H1 (cell line): ENCODE data around the gene CACNA1B. TPM values are rescaled to one million over a fixed set of nuclear protein-coding genes. Genes with fewer than 3 reads are reported as not detected.

Source experiments
- CTCF ChIA-PET: fragments of 300-600 bp; sonication (Branson Sonifier 250); formaldehyde crosslinking; loops from one replicate; lab custom pipeline; 2021; ENCODE audit not compliant: partially characterized antibody; lab: Charles Lee
- POLR2A ChIA-PET: fragments of 300-600 bp; sonication (Branson Sonifier 250); formaldehyde crosslinking; loops from one replicate; lab custom pipeline; 2021; ENCODE audit warnings: inconsistent platforms; ENCODE audit not compliant: partially characterized antibody; lab: Charles Lee
- DNase-seq, 2 experiments: peaks; one replicate each; pipeline versions ENCODE4 v3.0.0 to v3.0.0-alpha.2; 2010 to 2022; ENCODE audit warnings: low spot score in 2 of 2, low read depth in 1 of 2, mixed read lengths in 1 of 2
- FAIRE-seq: peaks from 2 replicates; lab custom pipeline; 2011; peaks lifted over from hg19 to GRCh38; lab: Jason Lieb, UNC
- H2AFZ ChIP-seq: 2 replicates; pipeline ENCODE4 v1.8.1; 2012; ENCODE audit warnings: low read length, inconsistent platforms
- H2AK5ac ChIP-seq: 2 replicates; pipeline ENCODE4 v1.6.1; 2013; ENCODE audit warnings: low read depth, low read length
- H2BK120ac ChIP-seq: replicated peaks from 2 replicates; pipeline ENCODE3; 2013; ENCODE audit warnings: low read depth, low read length, inconsistent platforms
- H2BK12ac ChIP-seq: 2 replicates; pipeline ENCODE4 v1.6.1; 2013; ENCODE audit warnings: low read depth, low read length
- H2BK15ac ChIP-seq: 2 replicates; pipeline ENCODE4 v1.6.1; 2013; ENCODE audit warnings: low read length
- H2BK20ac ChIP-seq: 2 replicates; pipeline ENCODE4 v1.6.1; 2013; ENCODE audit warnings: low read length
- H2BK5ac ChIP-seq: 2 replicates; pipeline ENCODE4 v1.6.1; 2013; ENCODE audit warnings: low read depth, low read length
- H3K14ac ChIP-seq: 2 replicates; pipeline ENCODE4 v1.6.1; 2013; ENCODE audit warnings: inconsistent platforms; ENCODE audit not compliant: insufficient read length
- H3K18ac ChIP-seq: 2 replicates; pipeline ENCODE4 v1.6.1; 2013; ENCODE audit warnings: low read length; ENCODE audit errors: extremely low read depth
- H3K23ac ChIP-seq: 2 replicates; pipeline ENCODE4 v1.6.1; 2013; ENCODE audit warnings: inconsistent platforms; ENCODE audit not compliant: insufficient read length
- H3K23me2 ChIP-seq: 2 replicates; pipeline ENCODE4 v1.6.1; 2013; ENCODE audit warnings: low read depth, low read length
- H3K27ac ChIP-seq: 2 replicates; pipeline ENCODE4 v1.6.1; 2011; ENCODE audit warnings: low read depth, low read length, inconsistent platforms
- H3K27me3 ChIP-seq, 4 experiments: replicated peaks in 1 of 4; 1 replicate in 1 of 4; 2 replicates in 3 of 4; pipeline versions ENCODE4 v1.6.1 to v1.8.1; 2011 to 2013; ENCODE audit warnings: low read length in 3 of 4, mild to moderate bottlenecking in 3 of 4, inconsistent platforms in 2 of 4, mixed read lengths in 2 of 4, moderate library complexity in 1 of 4; ENCODE audit not compliant: control insufficient read depth in 3 of 4, insufficient read depth in 3 of 4; ENCODE audit errors: extremely low read depth in 1 of 4
- H3K36me3 ChIP-seq, 4 experiments: 2 replicates each; pipeline versions ENCODE4 v1.6.1 to v1.8.1; 2011 to 2013; ENCODE audit warnings: mild to moderate bottlenecking in 4 of 4, low read length in 3 of 4, moderate library complexity in 2 of 4, control low read depth in 1 of 4, inconsistent platforms in 1 of 4; ENCODE audit not compliant: insufficient read depth in 4 of 4, control insufficient read depth in 2 of 4
- H3K4ac ChIP-seq: replicated peaks from 2 replicates; pipeline ENCODE3; 2013; ENCODE audit warnings: low read length, low read depth, mixed read lengths, inconsistent platforms; ENCODE audit not compliant: insufficient read length
- H3K4me1 ChIP-seq, 4 experiments: replicated peaks in 1 of 4; 1 replicate in 1 of 4; 2 replicates in 3 of 4; pipeline versions ENCODE4 v1.6.1 to v1.8.1; 2011 to 2013; ENCODE audit warnings: low read length in 3 of 4, inconsistent platforms in 2 of 4, mixed read lengths in 1 of 4; ENCODE audit not compliant: insufficient read depth in 4 of 4, control insufficient read depth in 3 of 4
- H3K4me2 ChIP-seq, 2 experiments: 2 replicates each; pipeline versions ENCODE4 v1.6.1 to v1.8.1; 2011 to 2013; ENCODE audit warnings: low read depth in 2 of 2, low read length in 2 of 2, control low read depth in 1 of 2, inconsistent platforms in 1 of 2, mild to moderate bottlenecking in 1 of 2; ENCODE audit not compliant: insufficient read depth in 1 of 2
- H3K4me3 ChIP-seq, 4 experiments: fragments of 200-600, 300-600 bp in 1 of 4; sonication (generic), shearing (Covaris generic), sonication (Bioruptor Twin) in 1 of 4; 2 replicates each; pipeline versions ENCODE4 v1.5.1 to v1.8.1; 2011 to 2016; ENCODE audit warnings: low read length in 4 of 4, low read depth in 3 of 4, control low read depth in 2 of 4, inconsistent platforms in 2 of 4, mild to moderate bottlenecking in 2 of 4, mixed read lengths in 1 of 4, moderate library complexity in 1 of 4; ENCODE audit not compliant: insufficient read depth in 2 of 4; ENCODE audit errors: extremely low read depth in 1 of 4
- H3K56ac ChIP-seq: replicated peaks from 2 replicates; pipeline ENCODE3; 2013; ENCODE audit warnings: low read depth, mild to moderate bottlenecking, mixed read lengths, low read length, inconsistent platforms; ENCODE audit not compliant: insufficient read length
- H3K79me1 ChIP-seq: 2 replicates; pipeline ENCODE4 v1.6.1; 2013; ENCODE audit warnings: low read depth, low read length, control low read depth
- H3K79me2 ChIP-seq, 2 experiments: 2 replicates each; pipeline versions ENCODE4 v1.6.1 to v1.8.1; 2012 to 2013; ENCODE audit warnings: low read length in 2 of 2, mild to moderate bottlenecking in 2 of 2, inconsistent platforms in 1 of 2; ENCODE audit not compliant: insufficient read depth in 2 of 2, control insufficient read depth in 1 of 2
- H3K9ac ChIP-seq, 4 experiments: replicated peaks in 1 of 4; 1 replicate in 1 of 4; 2 replicates in 3 of 4; pipeline versions ENCODE4 v1.6.1 to v1.8.1; 2011 to 2013; ENCODE audit warnings: low read depth in 3 of 4, low read length in 3 of 4, control low read depth in 2 of 4, mild to moderate bottlenecking in 2 of 4, moderate library complexity in 2 of 4, inconsistent platforms in 1 of 4; ENCODE audit errors: extremely low read depth in 1 of 4
- H3K9me3 ChIP-seq, 2 experiments: 2 replicates each; pipeline versions ENCODE4 v1.6.1 to v1.8.1; 2012 to 2013; ENCODE audit warnings: mild to moderate bottlenecking in 2 of 2, moderate library complexity in 2 of 2, control low read depth in 1 of 2, inconsistent platforms in 1 of 2, low read depth in 1 of 2, low read length in 1 of 2, mixed read lengths in 1 of 2; ENCODE audit not compliant: insufficient read depth in 2 of 2
- H4K20me1 ChIP-seq, 2 experiments: replicated peaks in 1 of 2; 2 replicates each; pipeline versions ENCODE3 to v1.8.1; 2011 to 2013; ENCODE audit warnings: inconsistent platforms in 2 of 2, low read length in 2 of 2, mild to moderate bottlenecking in 1 of 2; ENCODE audit not compliant: insufficient read depth in 2 of 2, control insufficient read depth in 1 of 2
- H4K5ac ChIP-seq: 2 replicates; pipeline ENCODE4 v1.6.1; 2013; ENCODE audit warnings: low read length, low read depth, mixed read lengths, inconsistent platforms; ENCODE audit not compliant: insufficient read length
- H4K8ac ChIP-seq: 2 replicates; pipeline ENCODE4 v1.8.0; 2013; ENCODE audit warnings: mild to moderate bottlenecking, moderate library complexity, low read length, inconsistent platforms; ENCODE audit not compliant: insufficient read depth; ENCODE audit errors: extremely low read depth
- H4K91ac ChIP-seq: replicated peaks from 2 replicates; pipeline ENCODE3; 2013; ENCODE audit warnings: low read length, mixed read lengths, inconsistent platforms; ENCODE audit not compliant: insufficient read length
- KDM1A ChIP-seq: fragments of 200-600, 300-600 bp; sonication (generic); IDR thresholded peaks from 2 replicates; pipeline ENCODE4 v1.7.1; 2016; ENCODE audit warnings: mild to moderate bottlenecking, low read length, borderline replicate concordance
- POU5F1 ChIP-seq: IDR thresholded peaks from 2 replicates; pipeline ENCODE4 v1.6.1; 2011; ENCODE audit warnings: low read depth, mild to moderate bottlenecking, low read length, moderate library complexity
- RNF2 ChIP-seq: fragments of 200-900, 300-1000 bp; sonication (generic); IDR thresholded peaks from 2 replicates; pipeline ENCODE4 v1.7.1; 2016; ENCODE audit warnings: borderline replicate concordance, low read depth, mild to moderate bottlenecking, antibody characterized with exemption, low read length; ENCODE audit not compliant: poor library complexity, severe bottlenecking; ENCODE audit errors: missing control alignments
- RXRA ChIP-seq: IDR thresholded peaks from 2 replicates; pipeline ENCODE4 v1.6.1; 2011; ENCODE audit warnings: low read depth, mild to moderate bottlenecking, low read length, moderate library complexity; ENCODE audit not compliant: insufficient read depth
- SIRT6 ChIP-seq: IDR thresholded peaks from one replicate; pipeline ENCODE4 v1.7.1; 2012; ENCODE audit warnings: low read length, inconsistent platforms
- SP2 ChIP-seq: IDR thresholded peaks from 2 replicates; pipeline ENCODE4 v1.6.1; 2012; ENCODE audit warnings: mild to moderate bottlenecking, low read length, inconsistent platforms
- SUZ12 ChIP-seq: fragments of 200-600 bp; sonication (generic); IDR thresholded peaks from 2 replicates; pipeline ENCODE4 v1.6.1; 2012; ENCODE audit warnings: mild to moderate bottlenecking, inconsistent platforms, low read length, moderate library complexity, mixed read lengths
- TBP ChIP-seq: IDR thresholded peaks from 2 replicates; pipeline ENCODE4 v1.6.1; 2011; ENCODE audit warnings: low read depth, low read length, improper control_type of control experiment
- WGBS, 2 experiments: shearing (Covaris generic) in 1 of 2; methylation state at CpG; one replicate each; pipeline versions ENCODE4 v1.1.6 to v1.1.7; 2013 to 2015; ENCODE audit warnings: low lambda C conversion rate in 2 of 2, mixed read lengths in 2 of 2, inconsistent platforms in 1 of 2, low coverage in 1 of 2, missing lambda C conversion rate in 1 of 2; ENCODE audit not compliant: insufficient replicate concordance in 2 of 2, insufficient coverage in 1 of 2, insufficient read length in 1 of 2; ENCODE audit errors: extremely low coverage in 1 of 2, missing lambda C conversion rate in 1 of 2; 5-methylcytosine and 5-hydroxymethylcytosine counted together
- polyA plus RNA-seq, 7 experiments: library from polyadenylated mRNA; depleted of rRNA in 3 of 7; stranded (reverse) in 5 of 7; unstranded in 2 of 7; fragments of >200 nt in 5 of 7; fragments of 200-250 nt in 2 of 7; gene quantifications; 1 replicate in 5 of 7; 2 replicates in 1 of 7; 4 replicates in 1 of 7; pipeline versions ENCODE4 v1.2.1 to v1.2.3, GENCODE V29; 2011 to 2013; ENCODE audit warnings: missing spikeins in 2 of 7, mixed read lengths in 2 of 7
- total RNA-seq: library from RNA; stranded (reverse); fragmentation: NEBNext Ultra II Directional; extraction: Animal tissue kit (Norgen Biotek cat#: 25700); gene quantifications from 2 replicates; pipeline ENCODE4 v1.2.1, GENCODE V29; 2021

CACNA1B gene
- total and polyA plus RNA-seq, 2 of the 8 experiments (the other 6 are each of a cell fraction or from before 2014, with no cell fraction given) = 1.5 to 5.7 TPM

DNA sequence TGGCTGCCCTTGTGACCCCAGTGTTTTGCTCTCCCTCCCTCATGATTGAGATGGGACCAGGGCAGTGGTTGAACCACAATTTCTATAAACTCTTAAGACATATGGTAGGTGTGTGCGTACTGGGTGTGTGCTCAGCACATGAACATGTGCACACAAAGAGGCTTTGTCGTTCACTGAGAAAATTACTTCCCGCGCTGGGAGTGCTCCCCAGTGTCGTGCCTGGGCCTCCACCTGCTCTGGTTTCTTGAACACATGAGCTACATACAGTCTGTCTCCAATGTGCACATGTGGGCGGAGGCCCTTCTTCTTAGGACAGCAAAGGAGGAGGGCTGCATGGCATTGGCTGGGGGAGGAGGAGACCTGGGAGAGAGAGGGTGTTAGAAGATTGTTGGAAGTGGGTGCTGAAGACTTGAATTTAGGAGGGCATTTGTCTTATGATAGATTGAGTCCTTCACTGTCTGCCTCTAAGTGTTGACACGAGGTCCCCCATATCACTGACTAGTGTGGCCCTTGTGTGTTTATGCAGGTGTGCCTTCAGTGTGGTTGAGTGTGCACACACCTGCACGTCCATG is 170.0 kb downstream of the CACNA1B start:
- Histone ChIP-seq H2BK120ac (no peak overlapping the region), H3K79me1 (no peaks in the 10 kb centered on the region), H3K23me2 (no peaks in the 10 kb centered on the region), H3K9ac (no peak overlapping the region), H3K27me3 (no peaks in the 10 kb centered on the region), H2BK12ac (no peak overlapping the region), H3K4ac (no peak overlapping the region), H2AK5ac (no peak overlapping the region), H3K14ac (no peak overlapping the region), H4K8ac (no peak overlapping the region), H2AFZ (no peak overlapping the region), H2BK5ac (no peak overlapping the region), H3K23ac (no peak overlapping the region), H4K5ac (no peak overlapping the region), H3K56ac (no peak overlapping the region), H3K36me3 (no peaks in the 10 kb centered on the region; a peak in 1 of 8 replicates), H4K91ac (no peak overlapping the region), H2BK20ac (no peak overlapping the region), H3K18ac (no peak overlapping the region), H3K4me2 (no peak overlapping the region), H3K79me2 (no peaks in the 10 kb centered on the region), H4K20me1 (peaks cover 2 to 8% of the 10 kb centered on the region in 2 experiments), H3K4me3 (no peak overlapping the region), H3K27ac (no peak overlapping the region), H3K4me1 (peaks cover 0 to 6% (median 0%) of the 10 kb centered on the region in 4 experiments; a peak in 2 of 7 replicates), H3K9me3 (peaks cover 24 to 92% of the 10 kb centered on the region in 2 experiments; a peak in 3 of 4 replicates), H2BK15ac (no peak overlapping the region)
- ChIA-PET POLR2A (no interaction called here), CTCF (interaction anchor here (0.7 to 1.6 kb wide), 3 partner anchors 13 to 70 kb away, joined by 3 to 6 read pairs (median 4); no protein-coding TSS in a partner anchor)
- peak in 1 of 2 experiments; percentile 26 for DNase-seq
- FAIRE-seq = no peak
- WGBS, 2 experiments = 93% methylated on average over 8 of the region's 8 CpGs; no CpG with 5 or more reads in 1 of the 2 experiments
- TF ChIP-seq TBP (no peak), RNF2 (no peak), RXRA (no peak), POU5F1 (no peak), SIRT6 (no peak), KDM1A (no peak), SP2 (no peak), SUZ12 (no peak)
